ENCODE data around the gene NAALADL2.

The NAALADL2 gene

DNA sequence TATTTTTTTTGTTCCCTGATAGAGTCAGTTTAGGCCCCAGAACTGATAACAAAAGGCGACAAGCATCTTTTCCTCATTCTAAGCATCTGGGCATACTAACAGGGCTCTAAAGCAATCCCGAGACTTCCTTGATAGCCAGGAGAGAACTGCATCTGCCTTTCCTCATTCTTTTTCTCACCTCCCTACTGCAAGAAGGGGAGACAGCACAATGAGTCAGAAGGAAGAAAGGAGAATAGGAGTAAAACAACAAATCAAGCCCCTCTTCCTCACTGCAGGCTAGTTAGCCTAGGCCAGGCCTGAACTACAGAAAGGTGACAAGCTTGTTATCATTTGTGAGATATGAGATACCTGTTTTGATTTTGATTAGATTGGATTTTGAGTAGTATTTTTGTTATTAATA, 97.9 kb downstream of the NAALADL2 start:
- no peak overlapping the region for H4K12ac ChIP-seq (ENCODE audit: low read depth, low read length)
- H3K9ac ChIP-seq (ENCODE audit: low read length), result no peak overlapping the region
- no CpG with 5 or more reads among the region's 2 CpGs for WGBS (ENCODE audit: extremely low coverage, insufficient coverage, insufficient read length)
- no peak overlapping the region for H3K4me2 ChIP-seq (ENCODE audit: low read length)
- H3K79me2 ChIP-seq (ENCODE audit: control insufficient read depth, insufficient read depth, low read length, poor library complexity), result no peaks in the 10 kb centered on the region
- no peaks in the 10 kb centered on the region for H3K9me3 ChIP-seq (ENCODE audit: insufficient read depth, low read depth, low read length)
- H2AK5ac ChIP-seq (ENCODE audit: low read length), result no peak overlapping the region
- no peak overlapping the region for H3K23ac ChIP-seq (ENCODE audit: low read length)
- H2BK12ac ChIP-seq (ENCODE audit: low read length), result no peak overlapping the region
- H3K4me3 ChIP-seq (ENCODE audit: low read depth, low read length), result no peak overlapping the region
- no peak overlapping the region for H3K18ac ChIP-seq (ENCODE audit: low read length)
- H3K79me1 ChIP-seq (ENCODE audit: low read length), result no peaks in the 10 kb centered on the region
- H4K8ac ChIP-seq (ENCODE audit: low read depth, low read length), result no peak overlapping the region
- no peak overlapping the region for H2BK120ac ChIP-seq (ENCODE audit: insufficient read depth, low read length, poor library complexity)
- no peak overlapping the region for H2BK5ac ChIP-seq (ENCODE audit: low read depth, low read length, poor library complexity)
- DNase-seq, result no peak
- H3K27me3 ChIP-seq (ENCODE audit: insufficient read depth, low read length), result no peaks in the 10 kb centered on the region
- H3K27ac ChIP-seq (ENCODE audit: low read depth, low read length), result no peak overlapping the region
- no peak overlapping the region for H3K4ac ChIP-seq (ENCODE audit: low read depth, low read length)
- no peaks in the 10 kb centered on the region for H3K36me3 ChIP-seq (ENCODE audit: control insufficient read depth in 1 of 2, insufficient read depth in 2 of 2, low read length in 2 of 2)
- H3K14ac ChIP-seq (ENCODE audit: low read length), result no peak overlapping the region
- H2AFZ ChIP-seq (ENCODE audit: insufficient read depth, low read length, poor library complexity), result no peak overlapping the region
- H3K4me1 ChIP-seq (ENCODE audit: control insufficient read depth in 1 of 2, insufficient read depth in 2 of 2, low read length in 2 of 2), result no peaks in the 10 kb centered on the region
- no peak overlapping the region for H4K91ac ChIP-seq (ENCODE audit: low read depth, low read length)

DNA sequence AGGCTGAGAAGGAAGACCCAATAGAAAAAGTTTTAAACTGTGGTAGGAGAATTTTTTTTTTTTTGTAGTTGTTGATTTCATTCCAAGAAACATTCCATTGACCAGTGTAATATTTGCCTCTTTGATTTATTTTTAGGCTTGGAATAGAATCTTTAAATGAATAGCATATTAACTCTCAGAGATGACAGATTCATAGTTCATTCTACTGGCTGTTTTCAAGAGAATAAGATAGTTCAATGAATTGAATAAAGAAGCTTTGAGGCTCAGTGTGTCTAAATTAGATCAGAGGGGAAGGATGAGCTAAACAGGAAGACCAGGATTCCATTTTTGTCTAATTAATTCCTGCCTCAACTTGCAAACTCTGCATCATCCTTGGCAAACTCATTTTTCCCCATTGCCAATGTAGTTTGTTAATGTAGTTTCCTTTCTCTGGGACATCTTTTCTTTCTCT, 98.4 kb downstream of the NAALADL2 start:
- H3K79me1 ChIP-seq (ENCODE audit: low read length), result no peaks in the 10 kb centered on the region
- H3K4ac ChIP-seq (ENCODE audit: low read depth, low read length), result no peak overlapping the region

DNA sequence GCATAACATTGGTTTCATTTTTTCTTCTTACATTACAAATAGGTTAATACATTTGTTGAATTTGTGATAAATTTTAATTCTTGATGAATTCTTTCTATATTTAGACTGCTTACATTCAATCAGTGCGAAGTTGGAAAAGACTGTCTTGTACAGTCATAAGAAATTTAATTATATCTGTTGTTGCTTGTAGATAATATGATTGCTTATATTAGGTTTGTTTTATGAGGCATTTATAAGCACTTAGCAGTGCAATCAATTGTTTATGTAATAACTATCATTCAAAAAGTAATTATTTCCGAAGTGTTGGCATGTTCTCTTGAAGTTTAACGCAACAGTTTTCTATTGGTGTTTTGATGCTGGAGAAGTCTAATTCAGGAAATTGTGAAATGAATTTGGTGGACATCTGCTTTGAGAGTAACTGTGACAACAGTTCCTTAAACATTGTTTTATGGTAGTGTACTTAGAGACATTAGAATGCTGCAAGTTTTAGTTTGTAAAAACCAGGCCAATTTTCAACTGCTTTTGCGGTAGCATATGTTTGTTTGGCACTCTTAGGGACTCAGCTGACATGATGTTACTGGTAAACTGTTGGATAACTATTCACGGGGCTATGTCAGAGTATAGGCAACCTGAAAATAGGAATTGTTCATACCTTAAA, 99.7 kb downstream of the NAALADL2 start:
- Histone ChIP-seq H3K9ac (ENCODE audit: low read length) (no peak overlapping the region), H2BK120ac (ENCODE audit: insufficient read depth, low read length, poor library complexity) (no peak overlapping the region), H2BK12ac (ENCODE audit: low read length) (no peak overlapping the region), H4K91ac (ENCODE audit: low read depth, low read length) (no peak overlapping the region), H3K4me1 (ENCODE audit: control insufficient read depth in 1 of 2, insufficient read depth in 2 of 2, low read length in 2 of 2) (no peaks in the 10 kb centered on the region), H3K4me3 (ENCODE audit: low read depth, low read length) (no peak overlapping the region), H3K4me2 (ENCODE audit: low read length) (no peak overlapping the region), H3K9me3 (ENCODE audit: insufficient read depth, low read depth, low read length) (no peaks in the 10 kb centered on the region), H2BK5ac (ENCODE audit: low read depth, low read length, poor library complexity) (no peak overlapping the region), H3K27ac (ENCODE audit: low read depth, low read length) (no peak overlapping the region), H3K79me1 (ENCODE audit: low read length) (no peaks in the 10 kb centered on the region), H3K23ac (ENCODE audit: low read length) (no peak overlapping the region), H3K4ac (ENCODE audit: low read depth, low read length) (no peak overlapping the region), H2AK5ac (ENCODE audit: low read length) (no peak overlapping the region), H4K12ac (ENCODE audit: low read depth, low read length) (no peak overlapping the region), H4K8ac (ENCODE audit: low read depth, low read length) (no peak overlapping the region), H2AFZ (ENCODE audit: insufficient read depth, low read length, poor library complexity) (no peak overlapping the region), H3K14ac (ENCODE audit: low read length) (no peak overlapping the region), H3K36me3 (ENCODE audit: control insufficient read depth in 1 of 2, insufficient read depth in 2 of 2, low read length in 2 of 2) (no peaks in the 10 kb centered on the region), H3K27me3 (ENCODE audit: insufficient read depth, low read length) (no peaks in the 10 kb centered on the region), H3K79me2 (ENCODE audit: control insufficient read depth, insufficient read depth, low read length, poor library complexity) (no peaks in the 10 kb centered on the region), H3K18ac (ENCODE audit: low read length) (no peak overlapping the region)
- WGBS (ENCODE audit: extremely low coverage, insufficient coverage, insufficient read length), result no CpG with 5 or more reads among the region's 5 CpGs
- DNase-seq, result no peak

More for the DNA sequence above, 98.4 kb downstream of the NAALADL2 start:
- no peak overlapping the region for H3K4me2 ChIP-seq (ENCODE audit: low read length)
- H3K79me2 ChIP-seq (ENCODE audit: control insufficient read depth, insufficient read depth, low read length, poor library complexity), result no peaks in the 10 kb centered on the region
- no peak overlapping the region for H3K18ac ChIP-seq (ENCODE audit: low read length)
- H3K27me3 ChIP-seq (ENCODE audit: insufficient read depth, low read length), result no peaks in the 10 kb centered on the region
- no peaks in the 10 kb centered on the region for H3K4me1 ChIP-seq (ENCODE audit: control insufficient read depth in 1 of 2, insufficient read depth in 2 of 2, low read length in 2 of 2)
- H3K9me3 ChIP-seq (ENCODE audit: insufficient read depth, low read depth, low read length), result no peaks in the 10 kb centered on the region
- DNase-seq, result no peak
- no peaks in the 10 kb centered on the region for H3K36me3 ChIP-seq (ENCODE audit: control insufficient read depth in 1 of 2, insufficient read depth in 2 of 2, low read length in 2 of 2)
- H3K4me3 ChIP-seq (ENCODE audit: low read depth, low read length), result no peak overlapping the region
- no peak overlapping the region for H2BK120ac ChIP-seq (ENCODE audit: insufficient read depth, low read length, poor library complexity)
- H3K9ac ChIP-seq (ENCODE audit: low read length), result no peak overlapping the region
- no peak overlapping the region for H4K8ac ChIP-seq (ENCODE audit: low read depth, low read length)
- no peak overlapping the region for H3K27ac ChIP-seq (ENCODE audit: low read depth, low read length)
- no peak overlapping the region for H2BK12ac ChIP-seq (ENCODE audit: low read length)
- H4K12ac ChIP-seq (ENCODE audit: low read depth, low read length), result no peak overlapping the region
- no peak overlapping the region for H4K91ac ChIP-seq (ENCODE audit: low read depth, low read length)
- H3K14ac ChIP-seq (ENCODE audit: low read length), result no peak overlapping the region
- H2AK5ac ChIP-seq (ENCODE audit: low read length), result no peak overlapping the region
- no peak overlapping the region for H2AFZ ChIP-seq (ENCODE audit: insufficient read depth, low read length, poor library complexity)
- no peak overlapping the region for H2BK5ac ChIP-seq (ENCODE audit: low read depth, low read length, poor library complexity)
- no peak overlapping the region for H3K23ac ChIP-seq (ENCODE audit: low read length)

DNA sequence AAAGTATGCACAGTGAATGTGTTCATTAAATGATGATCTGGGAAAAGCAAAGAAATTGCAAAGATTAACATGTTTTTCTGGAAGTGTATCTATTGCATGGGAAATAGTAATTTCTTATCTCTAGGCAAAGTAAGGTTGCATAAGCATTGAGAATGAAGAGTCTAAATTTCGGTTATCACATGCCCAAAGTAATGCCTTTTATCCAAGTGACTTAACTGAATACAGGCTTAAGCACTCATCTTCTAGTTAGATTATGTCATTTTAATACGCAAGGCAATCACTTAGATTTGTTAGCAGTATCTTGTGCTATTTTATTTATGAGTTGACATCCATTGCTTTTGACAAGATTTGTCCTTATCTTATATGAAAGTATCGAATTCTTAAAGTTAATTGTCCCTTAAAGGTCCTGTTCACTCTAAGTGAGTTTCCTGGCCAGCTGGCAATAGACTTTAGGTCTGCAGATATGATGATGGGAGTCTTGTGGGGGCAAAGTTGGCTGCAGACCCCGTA, 100.5 kb downstream of the NAALADL2 start:
- H3K27me3 ChIP-seq (ENCODE audit: insufficient read depth, low read length), result no peaks in the 10 kb centered on the region
- no peak overlapping the region for H3K18ac ChIP-seq (ENCODE audit: low read length)
- no peak overlapping the region for H3K4ac ChIP-seq (ENCODE audit: low read depth, low read length)
- no peak overlapping the region for H2BK5ac ChIP-seq (ENCODE audit: low read depth, low read length, poor library complexity)
- no peaks in the 10 kb centered on the region for H3K4me1 ChIP-seq (ENCODE audit: control insufficient read depth in 1 of 2, insufficient read depth in 2 of 2, low read length in 2 of 2)
- DNase-seq, result no peak
- H4K8ac ChIP-seq (ENCODE audit: low read depth, low read length), result no peak overlapping the region
- H4K91ac ChIP-seq (ENCODE audit: low read depth, low read length), result no peak overlapping the region
- H3K27ac ChIP-seq (ENCODE audit: low read depth, low read length), result no peak overlapping the region
- H2BK12ac ChIP-seq (ENCODE audit: low read length), result no peak overlapping the region
- H3K36me3 ChIP-seq (ENCODE audit: control insufficient read depth in 1 of 2, insufficient read depth in 2 of 2, low read length in 2 of 2), result no peaks in the 10 kb centered on the region
- H2AFZ ChIP-seq (ENCODE audit: insufficient read depth, low read length, poor library complexity), result no peak overlapping the region
- WGBS (ENCODE audit: extremely low coverage, insufficient coverage, insufficient read length), result no CpG with 5 or more reads among the region's 4 CpGs
- no peaks in the 10 kb centered on the region for H3K79me1 ChIP-seq (ENCODE audit: low read length)
- no peaks in the 10 kb centered on the region for H3K79me2 ChIP-seq (ENCODE audit: control insufficient read depth, insufficient read depth, low read length, poor library complexity)
- no peaks in the 10 kb centered on the region for H3K9me3 ChIP-seq (ENCODE audit: insufficient read depth, low read depth, low read length)
- no peak overlapping the region for H4K12ac ChIP-seq (ENCODE audit: low read depth, low read length)
- H2AK5ac ChIP-seq (ENCODE audit: low read length), result no peak overlapping the region
- H3K4me3 ChIP-seq (ENCODE audit: low read depth, low read length), result no peak overlapping the region
- H2BK120ac ChIP-seq (ENCODE audit: insufficient read depth, low read length, poor library complexity), result no peak overlapping the region
- H3K4me2 ChIP-seq (ENCODE audit: low read length), result no peak overlapping the region
- H3K14ac ChIP-seq (ENCODE audit: low read length), result no peak overlapping the region
- no peak overlapping the region for H3K9ac ChIP-seq (ENCODE audit: low read length)
- no peak overlapping the region for H3K23ac ChIP-seq (ENCODE audit: low read length)

Data from trophoblast cell (in vitro differentiated cells and primary cell).